Mesodermal cell (in vitro differentiated cells): ENCODE data around the gene PDGFD.

Source experiments
- H3K27ac ChIP-seq: 2 replicates; pipeline ENCODE4 v1.7.0; 2013; ENCODE audit warnings: mild to moderate bottlenecking, low read depth, low read length, moderate library complexity; ENCODE audit not compliant: severe bottlenecking
- H3K36me3 ChIP-seq: 2 replicates; pipeline ENCODE4 v1.7.1; 2013; ENCODE audit warnings: mild to moderate bottlenecking, low read length, moderate library complexity; ENCODE audit not compliant: control insufficient read depth, insufficient read depth
- H3K4me1 ChIP-seq: one replicate; pipeline ENCODE4 v1.7.1; 2013; ENCODE audit warnings: mild to moderate bottlenecking, low read length; ENCODE audit not compliant: insufficient read depth, control insufficient read depth, poor library complexity, severe bottlenecking
- H3K4me3 ChIP-seq: 2 replicates; pipeline ENCODE4 v1.7.0; 2013; ENCODE audit warnings: low read length, control low read depth, mild to moderate bottlenecking; ENCODE audit not compliant: insufficient read depth, poor library complexity, severe bottlenecking; ENCODE audit errors: extremely low read depth
- H3K9me3 ChIP-seq: 2 replicates; pipeline ENCODE4 v1.7.1; 2013; ENCODE audit warnings: mild to moderate bottlenecking, low read length, moderate library complexity; ENCODE audit not compliant: control insufficient read depth
- WGBS, 2 experiments: methylation state at CpG; one replicate each; pipeline ENCODE4 v1.1.5; 2013; ENCODE audit warnings: missing lambda C conversion rate in 2 of 2; ENCODE audit not compliant: insufficient coverage in 2 of 2; 5-methylcytosine and 5-hydroxymethylcytosine counted together

The PDGFD gene

GRCh38 chr11:103980108-103980507, 183.8 kb downstream of the PDGFD start:
- Histone ChIP-seq H3K4me1 (no peaks in the 10 kb centered on the region), H3K4me3 (no peak overlapping the region), H3K36me3 (no peaks in the 10 kb centered on the region), H3K9me3 (no peaks in the 10 kb centered on the region), H3K27ac (no peak overlapping the region)
- 86% methylated on average over 1 of the region's 1 CpG; no CpG with 5 or more reads in 1 of the 2 experiments for WGBS, 2 experiments

- no peak overlapping the region for H3K27ac ChIP-seq
- WGBS, 2 experiments = 92 to 100% methylated on average over 1 to 2 of the region's 5 CpGs
- no peaks in the 10 kb centered on the region for H3K4me1 ChIP-seq
- no peaks in the 10 kb centered on the region for H3K9me3 ChIP-seq
- no peaks in the 10 kb centered on the region for H3K36me3 ChIP-seq
- no peak overlapping the region for H3K4me3 ChIP-seq
These were observed 185.0 kb downstream of the PDGFD start for GRCh38 chr11:103978616-103979595.

DNA sequence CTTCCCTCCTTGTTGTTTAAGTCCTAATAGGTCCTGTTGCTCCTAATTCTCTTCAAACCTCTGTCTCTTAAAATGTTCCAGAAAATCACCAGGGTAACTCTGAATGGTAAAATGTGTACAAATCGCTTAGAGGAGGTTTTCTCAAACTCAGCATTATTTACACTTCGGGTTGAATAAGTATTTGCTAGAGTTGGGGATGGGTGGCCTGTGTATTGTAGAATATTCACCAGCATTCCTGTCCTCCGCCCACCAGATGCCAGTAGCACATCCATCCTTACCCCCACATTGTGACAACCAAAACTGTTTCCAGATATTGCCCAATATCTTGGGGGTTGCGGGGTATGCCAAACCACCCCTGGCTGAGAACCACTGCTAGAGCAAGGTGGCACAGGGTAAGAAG, 191.9 kb downstream of the PDGFD start:
- no peak overlapping the region for H3K27ac ChIP-seq
- no peaks in the 10 kb centered on the region for H3K9me3 ChIP-seq
- WGBS, 2 experiments = 80% methylated on average over 1 of the region's 4 CpGs; no CpG with 5 or more reads in 1 of the 2 experiments
- H3K36me3 ChIP-seq = no peaks in the 10 kb centered on the region
- H3K4me3 ChIP-seq = no peak overlapping the region
- no peaks in the 10 kb centered on the region for H3K4me1 ChIP-seq

GRCh38 chr11:103970701-103971249, 193.2 kb downstream of the PDGFD start:
- Histone ChIP-seq H3K27ac (no peak overlapping the region), H3K36me3 (no peaks in the 10 kb centered on the region), H3K9me3 (no peaks in the 10 kb centered on the region), H3K4me1 (no peaks in the 10 kb centered on the region), H3K4me3 (no peak overlapping the region)
- no CpG with 5 or more reads among the region's 1 CpG for WGBS, 2 experiments

DNA sequence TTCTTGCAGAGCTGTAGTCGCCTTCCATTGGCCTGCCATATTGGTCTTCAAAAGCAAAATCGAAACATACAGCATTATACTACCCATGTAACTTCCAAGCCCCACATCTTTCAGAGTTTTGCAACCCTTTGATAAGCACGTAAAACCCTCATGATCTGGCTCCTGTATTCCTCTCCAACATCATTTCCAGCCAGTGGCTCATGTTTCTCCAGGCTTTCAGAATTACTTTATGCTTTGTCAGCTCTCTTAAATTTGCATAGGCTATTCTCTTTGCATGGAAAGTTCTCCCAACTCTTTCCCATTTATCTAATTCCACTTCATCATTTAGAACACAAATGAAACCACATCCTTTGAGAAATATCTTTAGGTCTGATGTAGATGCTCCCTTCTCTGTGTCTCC, 195.3 kb downstream of the PDGFD start:
- Histone ChIP-seq H3K27ac (no peak overlapping the region), H3K4me1 (no peaks in the 10 kb centered on the region), H3K4me3 (no peak overlapping the region), H3K36me3 (no peaks in the 10 kb centered on the region), H3K9me3 (no peaks in the 10 kb centered on the region)
- 87 to 89% methylated on average over 3 of the region's 3 CpGs for WGBS, 2 experiments

DNA sequence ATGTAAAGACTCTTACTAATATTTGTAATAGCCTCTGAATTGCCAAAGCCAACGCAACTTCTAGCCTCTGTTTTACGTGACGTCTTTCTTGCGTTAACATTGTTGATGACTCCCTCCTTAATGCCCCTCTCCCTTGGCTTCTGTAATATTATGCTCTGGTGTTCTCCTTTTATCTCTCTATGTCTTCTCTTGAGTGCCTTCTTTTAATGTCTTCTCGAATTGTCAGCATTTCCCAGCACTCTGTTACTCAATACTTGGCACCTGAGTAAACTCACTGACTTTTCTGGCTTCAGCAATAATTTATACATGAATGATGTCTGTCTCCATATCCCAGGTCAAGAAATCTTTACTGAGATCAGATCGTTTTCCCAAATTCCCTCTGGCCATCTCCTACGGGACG, 196.0 kb downstream of the PDGFD start:
- 91 to 95% methylated on average over 7 to 8 of the region's 8 CpGs for WGBS, 2 experiments
- Histone ChIP-seq H3K36me3 (no peaks in the 10 kb centered on the region), H3K4me3 (no peak overlapping the region), H3K27ac (no peak overlapping the region), H3K4me1 (no peaks in the 10 kb centered on the region), H3K9me3 (no peaks in the 10 kb centered on the region)

GRCh38 chr11:103964390-103964789, 199.6 kb downstream of the PDGFD start:
- Histone ChIP-seq H3K4me3 (no peak overlapping the region), H3K4me1 (no peaks in the 10 kb centered on the region), H3K36me3 (no peaks in the 10 kb centered on the region), H3K9me3 (no peaks in the 10 kb centered on the region), H3K27ac (no peak overlapping the region)

- H3K9me3 ChIP-seq = no peaks in the 10 kb centered on the region
- H3K36me3 ChIP-seq = no peaks in the 10 kb centered on the region
- H3K27ac ChIP-seq = no peak overlapping the region
- 100% methylated on average over 1 of the region's 2 CpGs; no CpG with 5 or more reads in 1 of the 2 experiments for WGBS, 2 experiments
- H3K4me3 ChIP-seq = no peak overlapping the region
- no peaks in the 10 kb centered on the region for H3K4me1 ChIP-seq
These were observed 200.3 kb downstream of the PDGFD start for GRCh38 chr11:103963648-103964047.

DNA sequence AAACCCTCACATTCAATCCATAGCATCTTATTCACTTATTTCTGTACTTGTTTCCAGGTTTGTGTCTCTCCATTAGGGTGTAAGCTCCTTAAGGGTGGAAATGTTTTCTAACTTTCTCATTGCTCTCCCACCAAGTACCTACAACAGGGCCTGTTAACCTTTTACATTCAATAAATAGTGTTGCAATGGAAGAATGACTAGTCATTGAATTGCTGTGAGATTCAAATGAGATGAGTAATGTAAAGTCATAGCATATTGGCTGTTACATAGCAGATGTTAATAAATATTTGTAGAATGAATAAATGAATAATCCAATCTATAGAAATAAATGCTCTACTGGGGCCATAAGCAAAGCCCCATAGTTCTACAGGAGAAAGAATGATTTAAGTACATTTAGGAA, 202.9 kb downstream of the PDGFD start:
- H3K4me1 ChIP-seq = no peaks in the 10 kb centered on the region
- H3K9me3 ChIP-seq = no peaks in the 10 kb centered on the region
- H3K36me3 ChIP-seq = no peaks in the 10 kb centered on the region
- H3K4me3 ChIP-seq = no peak overlapping the region
- no peak overlapping the region for H3K27ac ChIP-seq

GRCh38 chr11:103960108-103960507, 203.8 kb downstream of the PDGFD start:
- WGBS, 2 experiments = no CpG with 5 or more reads among the region's 2 CpGs
- Histone ChIP-seq H3K27ac (no peak overlapping the region), H3K36me3 (no peaks in the 10 kb centered on the region), H3K4me3 (no peak overlapping the region), H3K4me1 (no peaks in the 10 kb centered on the region), H3K9me3 (no peaks in the 10 kb centered on the region)
